DMS53 (cell line): ENCODE measurements around the gene MAPK8IP2.

Source experiments
- DNase-seq: peaks from one replicate; lab custom pipeline; 2025; lab: John Stamatoyannopoulos, UW

Gene MAPK8IP2

DNA sequence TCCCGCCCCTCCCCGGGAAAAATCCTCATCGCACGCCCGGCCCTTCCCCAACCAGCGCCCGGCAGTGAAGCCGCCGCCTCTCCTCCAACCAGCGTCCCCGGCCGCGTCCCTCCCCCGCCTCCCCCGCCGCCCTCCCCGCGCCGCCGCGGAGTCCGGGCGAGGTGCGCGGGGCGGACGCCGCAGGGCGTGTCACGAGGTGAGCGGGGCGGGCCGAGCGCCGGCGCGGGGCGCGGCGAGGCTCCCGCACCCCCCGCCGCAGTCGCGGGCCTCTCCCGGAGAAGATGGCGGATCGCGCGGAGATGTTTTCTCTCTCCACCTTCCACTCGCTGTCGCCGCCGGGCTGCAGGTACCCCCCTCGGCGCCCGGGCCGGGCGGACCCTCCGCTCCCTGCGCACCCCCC lies at the start of gene MAPK8IP2:
Gene MAPK8IP2 (plus strand): TSS at position 256 of the 400 bp plus-strand sequence. CDS start 26 bp downstream, at position 282.
- peak; percentile 79 for DNase-seq

DNA sequence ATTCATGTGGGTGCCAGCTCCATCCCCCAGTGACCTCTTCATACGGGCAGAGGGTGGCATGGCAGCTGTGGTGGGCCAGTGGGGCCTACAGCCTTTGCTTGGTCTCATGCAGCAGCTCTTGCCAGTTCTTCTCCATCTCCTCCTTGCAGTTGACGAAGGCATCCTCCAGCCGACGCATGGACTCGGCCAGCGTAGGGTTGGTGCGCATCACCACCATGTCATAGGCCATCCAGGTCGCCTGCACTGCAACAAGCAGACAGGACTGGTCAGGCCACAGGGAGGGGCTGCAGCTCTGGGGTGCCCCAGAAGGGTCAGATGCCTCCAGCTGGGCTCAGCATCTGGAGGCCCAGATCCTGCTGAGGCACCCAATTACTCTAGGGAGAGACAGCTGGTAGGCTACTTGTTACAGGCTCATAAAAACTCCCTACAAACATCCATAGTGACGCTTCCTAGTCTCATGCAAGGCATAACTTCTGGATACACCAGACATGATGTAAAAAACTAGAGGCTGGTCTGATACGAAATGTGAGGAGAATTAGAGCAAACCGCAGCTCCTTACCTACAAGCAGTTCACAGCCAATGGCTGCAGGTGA lies 49.3 kb upstream of the MAPK8IP2 start:
- DNase-seq, result no peak

DNA sequence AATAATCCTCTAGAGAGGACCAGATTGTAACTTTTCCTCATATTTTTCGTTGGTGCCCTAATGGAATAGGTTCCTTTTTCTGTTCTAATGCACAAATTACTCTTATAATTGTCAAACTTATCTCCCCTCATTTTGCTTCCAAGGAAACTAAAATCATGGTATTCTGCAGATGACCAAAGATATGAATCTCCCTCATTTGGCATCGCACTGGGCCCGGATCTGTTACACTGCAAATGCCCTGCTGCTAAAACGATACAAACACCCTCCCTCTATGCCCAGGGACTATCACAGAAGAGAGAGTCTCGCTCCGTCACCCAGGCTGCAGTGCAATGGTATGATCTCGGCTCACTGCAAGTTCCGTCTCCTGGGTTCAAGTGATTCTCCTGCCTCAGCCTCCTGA lies 47.3 kb upstream of the MAPK8IP2 start:
- no peak for DNase-seq

DNA sequence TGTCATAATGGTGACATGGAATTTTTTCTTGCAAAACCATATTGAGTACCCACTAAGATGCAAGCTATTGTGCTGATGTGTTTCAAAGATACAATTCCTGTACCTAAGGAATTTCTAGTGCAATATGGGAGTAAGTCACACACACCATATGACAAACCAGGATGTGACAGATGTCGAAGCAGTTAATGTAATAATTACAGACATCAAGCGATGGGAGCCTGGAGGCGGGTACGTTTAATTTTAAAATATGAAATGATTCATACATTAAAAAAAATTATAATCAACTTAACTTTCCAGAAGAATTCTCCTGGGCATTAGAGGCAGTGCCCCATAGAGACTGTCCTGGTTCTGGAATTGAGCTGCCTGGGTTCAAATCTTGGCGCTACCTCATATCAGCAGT lies 43.9 kb upstream of the MAPK8IP2 start:
- no peak for DNase-seq

DNA sequence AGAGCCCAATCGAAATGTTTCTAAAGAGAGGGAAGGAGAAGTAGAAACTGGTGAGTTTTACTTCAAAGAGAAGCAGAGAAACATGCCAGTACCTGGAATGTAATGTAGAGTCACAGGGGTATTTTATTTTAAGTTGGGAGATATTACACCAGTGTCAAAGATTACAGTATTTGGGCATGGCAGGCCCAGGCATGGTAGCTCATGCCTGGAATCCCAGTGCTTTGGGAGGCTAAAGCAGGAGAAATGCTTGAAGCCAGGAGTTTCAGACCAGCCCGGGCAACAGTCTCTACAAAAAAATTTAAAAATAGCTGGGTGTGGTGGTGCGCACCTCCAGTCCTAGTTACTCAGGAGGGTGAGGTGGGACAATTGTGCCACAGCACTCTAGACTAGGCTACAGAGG lies 40.6 kb upstream of the MAPK8IP2 start:
- no peak for DNase-seq

DNA sequence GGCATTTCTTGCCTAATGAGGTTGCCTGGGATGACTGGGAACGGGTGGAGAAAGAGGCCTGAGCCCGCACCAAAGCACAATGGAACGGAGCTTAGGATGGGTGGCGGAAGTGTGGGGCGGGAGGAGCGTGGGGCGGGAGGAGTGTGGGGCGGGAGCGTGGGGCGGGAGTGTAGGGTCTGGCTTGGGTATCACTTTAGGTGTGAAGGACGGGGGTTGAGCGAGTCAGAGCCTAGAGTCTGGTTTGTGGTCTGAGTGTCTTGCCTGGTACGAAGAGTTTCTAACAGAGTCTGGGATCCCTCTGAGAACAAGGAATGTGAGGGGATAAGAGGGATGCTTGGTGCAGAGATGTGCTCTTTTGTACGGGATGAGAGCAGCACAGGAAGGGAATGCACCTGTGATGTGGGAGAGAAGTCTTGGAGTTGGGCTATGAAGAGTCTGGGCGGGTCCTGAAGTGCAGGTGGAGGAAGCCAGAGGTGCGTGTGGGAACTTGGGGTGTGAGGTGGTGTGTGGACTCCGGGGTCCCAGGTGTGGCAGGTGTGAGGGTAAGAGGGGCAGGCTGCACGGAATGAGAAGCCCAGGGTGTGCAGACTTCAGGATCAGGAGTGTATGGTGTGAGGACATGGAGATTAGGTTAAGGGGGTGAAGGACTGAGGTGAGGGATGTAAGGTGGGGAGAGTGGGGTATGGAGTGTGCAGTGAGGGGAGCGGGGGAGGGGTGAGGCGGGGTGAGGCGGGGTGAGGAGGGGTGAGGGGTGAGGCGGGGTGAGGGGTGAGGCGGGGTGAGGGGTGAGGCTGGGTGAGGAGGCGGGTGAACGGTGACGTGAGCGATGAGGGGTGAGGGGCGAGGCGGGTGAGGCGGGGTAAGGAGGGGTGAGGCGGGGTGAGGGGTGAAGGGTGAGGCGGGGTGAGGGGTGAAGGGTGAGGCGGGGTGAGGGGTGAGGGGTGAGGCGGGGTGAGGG lies 38.9 kb upstream of the MAPK8IP2 start:
- DNase-seq, result no peak

DNA sequence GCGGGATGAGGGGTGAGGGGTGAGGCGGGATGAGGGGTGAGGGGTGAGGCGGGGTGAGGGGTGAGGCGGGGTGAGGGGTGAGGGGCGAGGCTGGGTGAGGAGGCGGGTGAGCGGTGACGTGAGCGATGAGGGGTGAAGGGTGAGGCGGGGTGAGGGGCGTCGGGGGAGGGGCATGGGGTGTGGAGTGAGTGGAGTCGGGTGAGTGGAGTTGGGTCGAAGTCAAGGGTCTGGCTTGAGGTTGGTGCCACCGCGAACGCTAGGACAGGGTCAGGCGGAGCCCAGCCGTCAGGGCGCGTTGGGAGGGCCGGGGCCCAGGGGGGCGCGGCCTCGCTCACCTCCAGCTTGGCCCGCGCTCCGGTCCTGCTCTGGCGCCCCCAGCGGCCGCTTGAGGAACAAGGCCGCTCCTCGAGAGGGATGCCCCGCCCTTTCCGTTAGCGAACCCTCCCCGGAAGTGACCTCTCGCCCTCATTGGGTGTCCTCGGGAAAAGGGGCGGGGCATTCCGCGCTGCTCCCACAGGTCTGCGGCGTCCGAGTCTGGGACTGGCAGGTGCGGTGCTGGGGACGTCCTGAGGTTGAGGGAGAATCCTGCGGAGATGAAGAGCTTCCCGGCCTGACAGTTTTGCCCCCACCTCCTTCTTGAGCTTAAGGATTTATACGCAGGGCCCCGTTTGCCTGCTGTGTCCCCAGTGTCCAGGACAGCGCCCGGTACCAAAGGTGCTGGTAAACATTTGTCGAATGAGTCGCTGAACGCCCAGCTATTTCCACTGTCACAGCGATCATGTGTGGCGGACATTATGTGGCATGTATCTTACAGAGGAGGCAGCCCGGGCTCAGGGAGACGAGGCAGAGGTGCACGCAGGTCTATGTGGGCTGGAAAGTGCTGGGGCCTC lies 37.8 kb upstream of the MAPK8IP2 start, which contains the start of gene SYCE3:
Gene SYCE3 (minus strand): TSS at position 397 of the 890 bp plus-strand sequence. CDS start 6,514 bp downstream, outside the sequence.
- DNase-seq, result peak; percentile 98

DNA sequence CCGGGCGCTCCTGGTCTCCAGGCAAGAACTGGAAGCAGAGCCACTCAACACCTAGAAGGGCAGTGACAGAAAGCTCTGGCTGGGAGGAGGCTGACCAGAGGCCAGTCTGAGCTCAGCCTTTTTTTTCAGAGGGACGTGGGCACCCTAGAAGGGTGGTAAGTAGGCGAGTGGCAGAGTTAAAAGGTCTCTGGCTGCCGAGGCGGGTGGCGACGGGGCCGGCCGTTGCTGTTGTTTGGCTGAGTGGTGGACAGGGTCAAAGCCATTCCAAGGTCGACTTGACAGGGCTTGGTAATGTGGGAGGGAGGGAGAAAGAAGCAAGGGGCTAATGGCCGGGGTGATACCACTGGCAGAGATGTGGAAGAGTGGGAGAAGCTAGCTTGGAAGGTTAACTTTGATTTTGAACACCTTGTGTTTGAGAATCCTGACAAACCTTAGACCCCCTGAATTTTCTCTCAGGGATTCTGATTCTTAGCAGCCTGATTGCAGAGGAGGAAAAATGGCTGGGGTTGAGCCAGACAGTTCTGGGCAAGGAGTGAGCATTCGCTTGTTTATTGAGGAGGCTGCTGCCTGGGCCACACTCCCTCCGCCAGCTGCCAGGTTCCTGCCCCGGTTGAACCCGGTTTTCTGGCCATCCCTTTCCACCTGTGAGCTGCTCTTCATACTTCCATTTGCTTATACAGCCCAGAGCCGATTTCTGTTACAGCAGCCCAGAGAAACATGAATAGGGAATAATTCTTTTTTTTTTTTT lies 37.0 kb upstream of the MAPK8IP2 start:
- DNase-seq, result no peak

DNA sequence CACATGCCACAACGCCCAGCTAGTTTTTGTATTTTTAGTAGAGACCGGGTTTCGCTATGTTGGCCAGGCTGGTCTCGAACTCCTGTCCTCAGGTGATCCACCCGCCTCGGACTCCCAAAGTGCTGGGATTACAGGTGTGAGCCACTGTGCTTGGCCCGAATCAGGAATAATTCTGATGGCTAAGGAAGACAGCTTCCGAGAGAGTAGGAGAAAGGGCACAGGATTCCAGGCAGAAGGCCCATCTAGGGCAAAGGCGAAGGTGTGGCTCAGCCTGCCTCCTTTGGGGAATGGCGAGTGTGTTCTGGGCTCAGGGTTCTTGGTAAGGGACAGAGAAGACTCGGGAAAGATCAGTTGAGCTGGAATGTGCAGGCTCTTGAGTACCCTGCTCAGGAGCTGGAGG lies 36.3 kb upstream of the MAPK8IP2 start:
- DNase-seq, result no peak

DNA sequence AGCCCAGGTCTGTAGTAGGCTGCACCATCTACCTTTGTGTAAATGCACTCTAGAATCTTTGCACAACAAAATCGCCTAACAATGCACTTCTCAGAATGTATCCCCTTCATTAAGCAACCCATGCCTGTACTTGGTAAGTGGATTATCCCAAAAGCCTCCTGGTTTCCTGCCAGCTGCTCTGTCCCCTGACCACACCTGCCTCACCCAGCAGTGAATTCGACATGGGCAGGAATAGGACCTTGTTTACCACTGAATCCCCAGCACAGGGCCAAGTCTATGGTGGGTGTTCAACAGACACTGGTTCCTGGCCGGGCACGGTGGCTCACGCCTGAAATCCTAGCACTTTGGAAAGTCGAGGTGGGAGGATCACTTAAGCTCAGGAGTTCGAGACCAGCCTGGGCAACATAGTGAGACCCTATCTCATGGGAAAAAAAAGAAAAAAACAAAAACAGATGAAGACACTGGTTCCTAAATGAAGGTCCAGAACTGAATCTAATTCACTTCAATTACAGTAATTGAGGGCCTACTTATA lies 32.8 kb upstream of the MAPK8IP2 start:
- DNase-seq, result no peak

DNA sequence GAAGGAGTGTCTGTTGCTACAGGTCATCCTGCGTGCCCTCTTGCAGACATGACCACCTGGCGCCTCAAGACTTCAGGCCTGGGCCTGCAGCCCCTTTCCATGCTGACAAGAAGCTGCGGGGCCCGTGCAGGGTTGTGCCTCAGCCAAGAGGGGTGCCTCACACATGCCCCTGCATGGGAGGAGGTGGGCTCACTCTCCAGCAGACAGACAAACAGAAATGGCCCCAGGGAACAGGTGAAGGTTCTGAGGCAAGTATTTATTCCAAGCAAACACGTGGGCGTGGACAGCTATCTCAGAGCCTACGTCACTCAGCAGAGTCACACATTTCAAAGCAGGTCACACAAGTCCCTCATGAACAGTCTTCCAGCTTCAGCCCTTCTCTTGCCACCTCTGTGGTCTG lies 32.0 kb upstream of the MAPK8IP2 start:
- DNase-seq, result peak; percentile 58

DNA sequence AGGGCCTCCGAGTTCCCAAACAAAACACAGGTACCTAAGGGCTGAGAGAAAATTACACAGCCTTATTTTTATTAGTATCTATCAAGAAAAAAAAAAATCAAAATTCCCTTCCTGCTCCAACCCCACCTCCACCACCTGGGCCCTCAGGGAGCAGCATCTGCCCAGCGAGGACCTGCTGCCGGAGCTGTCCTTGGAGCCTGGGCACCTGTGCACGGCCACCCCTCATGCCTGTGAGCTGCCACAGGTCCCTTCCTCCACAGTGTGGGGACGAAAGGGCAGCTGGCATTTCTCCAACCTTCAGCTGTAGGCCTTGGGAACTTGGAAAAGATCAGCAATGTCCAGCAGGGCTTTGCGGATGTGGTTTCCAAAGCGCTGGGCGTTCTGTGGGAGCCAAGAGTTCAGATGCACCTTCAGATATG lies 31.5 kb upstream of the MAPK8IP2 start:
- DNase-seq, result peak; percentile 40

DNA sequence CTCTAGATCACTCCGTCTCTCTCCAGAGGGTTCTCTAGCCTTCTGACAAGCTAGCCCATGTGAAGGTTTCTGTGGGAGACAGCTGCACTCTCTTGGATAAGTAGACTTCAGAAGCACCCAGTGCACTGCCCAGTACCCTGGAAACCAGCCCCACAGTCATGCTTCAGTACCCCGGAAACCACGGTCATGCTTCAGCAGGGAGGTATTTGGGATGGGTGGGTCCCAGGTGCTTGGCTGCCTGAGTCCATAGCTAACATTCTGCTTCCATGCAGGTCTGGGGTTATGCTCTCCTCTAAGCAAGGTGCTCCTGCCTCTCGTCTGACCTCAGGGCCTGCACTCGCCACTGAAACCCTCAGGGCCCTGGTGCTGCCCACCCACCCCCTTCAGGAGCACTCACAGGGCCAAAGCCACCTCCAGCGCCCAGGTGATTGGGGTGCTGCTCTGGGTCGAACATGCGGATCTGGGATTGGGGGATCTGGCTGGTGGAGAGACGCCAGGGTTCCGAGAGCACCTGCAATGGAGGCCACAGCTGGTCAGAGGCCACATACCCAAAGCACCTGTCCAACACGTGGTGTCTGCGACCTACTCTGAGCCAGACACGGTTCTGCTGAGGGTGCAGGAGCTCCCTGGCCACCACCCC lies 30.6 kb upstream of the MAPK8IP2 start:
- no peak for DNase-seq

DNA sequence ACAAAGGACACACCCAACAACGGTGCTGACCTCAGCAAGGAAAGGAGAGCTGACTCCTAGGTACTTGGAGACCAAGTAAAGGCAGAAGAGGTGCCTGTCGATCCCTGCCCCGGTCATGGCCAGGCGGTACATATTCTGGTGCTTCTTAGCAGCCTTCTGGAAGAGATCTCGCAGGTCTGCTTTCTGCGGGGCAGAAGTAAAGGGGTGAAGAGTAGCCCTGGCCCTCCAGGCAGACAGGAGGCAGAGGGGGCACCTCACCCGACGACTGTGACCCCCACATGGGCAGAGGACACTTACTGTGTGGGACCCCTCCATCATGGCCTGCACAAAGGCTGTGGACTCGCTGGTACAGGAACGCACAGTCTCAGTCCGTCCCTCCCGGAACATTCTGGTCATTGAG lies 29.7 kb upstream of the MAPK8IP2 start:
- no peak for DNase-seq

DNA sequence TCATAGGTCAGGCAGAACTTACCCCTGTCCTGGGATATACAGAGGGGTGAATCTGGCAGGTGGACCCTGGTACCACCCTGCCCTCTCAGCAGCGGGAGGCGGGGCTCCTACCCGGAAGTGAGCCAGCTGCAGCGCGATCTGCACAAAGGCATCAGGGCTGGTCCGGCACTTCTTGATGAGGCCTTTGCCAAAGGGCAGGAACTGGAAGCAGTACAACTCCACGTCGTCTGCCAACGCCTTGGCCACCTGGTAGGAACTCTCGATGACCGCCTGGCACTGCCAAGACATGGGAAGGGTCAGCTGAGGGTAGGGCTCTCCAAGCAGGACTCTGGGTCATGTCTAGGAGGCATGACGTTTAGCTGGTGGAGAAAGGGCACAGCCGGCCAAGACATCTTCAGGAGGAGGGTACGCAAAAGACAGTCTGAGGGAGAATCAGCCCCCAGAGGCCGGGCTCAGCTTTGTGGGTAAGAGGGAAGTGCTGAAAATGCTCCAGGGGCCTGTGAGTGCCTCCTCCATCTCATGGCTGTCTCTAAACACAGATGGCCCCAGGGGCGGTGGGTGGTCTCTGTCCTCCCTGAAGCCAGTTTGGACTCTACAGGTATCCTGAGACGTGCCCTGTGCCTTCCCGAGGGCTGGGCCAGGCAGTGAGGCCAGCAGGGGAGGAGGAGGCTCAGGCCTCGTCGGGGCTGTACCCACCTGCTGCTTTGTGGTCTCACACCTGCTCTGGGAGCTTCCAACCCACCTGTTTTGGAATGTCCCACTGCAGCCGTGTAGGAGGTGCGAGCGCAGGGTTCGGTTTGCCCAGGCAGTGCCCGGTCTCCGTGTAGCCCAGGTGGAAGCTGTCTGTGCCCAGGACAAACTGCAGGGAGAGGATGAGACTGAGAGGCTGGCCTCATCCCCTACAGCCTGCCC lies 29.1 kb upstream of the MAPK8IP2 start:
- no peak for DNase-seq

DNA sequence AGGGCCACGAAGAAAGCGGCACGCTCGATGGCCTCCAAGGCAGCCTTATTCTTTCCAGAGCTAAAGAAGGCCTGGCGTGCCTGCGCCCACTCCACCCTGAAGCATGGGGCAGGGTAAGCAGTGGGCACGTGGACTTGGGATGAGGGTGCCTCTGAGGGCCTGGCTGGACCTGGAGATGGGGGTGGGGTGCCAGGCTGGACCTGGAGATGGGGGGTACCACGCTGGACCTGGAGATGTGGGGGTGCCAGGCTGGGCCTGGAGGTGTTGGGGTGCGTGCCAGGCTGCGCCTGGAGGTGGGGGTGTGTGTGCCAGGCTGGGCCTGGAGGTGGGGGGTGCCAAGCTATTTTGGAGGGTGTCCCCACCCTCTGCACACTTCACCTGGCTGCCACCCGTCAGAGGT lies 27.6 kb upstream of the MAPK8IP2 start:
- no peak for DNase-seq

DNA sequence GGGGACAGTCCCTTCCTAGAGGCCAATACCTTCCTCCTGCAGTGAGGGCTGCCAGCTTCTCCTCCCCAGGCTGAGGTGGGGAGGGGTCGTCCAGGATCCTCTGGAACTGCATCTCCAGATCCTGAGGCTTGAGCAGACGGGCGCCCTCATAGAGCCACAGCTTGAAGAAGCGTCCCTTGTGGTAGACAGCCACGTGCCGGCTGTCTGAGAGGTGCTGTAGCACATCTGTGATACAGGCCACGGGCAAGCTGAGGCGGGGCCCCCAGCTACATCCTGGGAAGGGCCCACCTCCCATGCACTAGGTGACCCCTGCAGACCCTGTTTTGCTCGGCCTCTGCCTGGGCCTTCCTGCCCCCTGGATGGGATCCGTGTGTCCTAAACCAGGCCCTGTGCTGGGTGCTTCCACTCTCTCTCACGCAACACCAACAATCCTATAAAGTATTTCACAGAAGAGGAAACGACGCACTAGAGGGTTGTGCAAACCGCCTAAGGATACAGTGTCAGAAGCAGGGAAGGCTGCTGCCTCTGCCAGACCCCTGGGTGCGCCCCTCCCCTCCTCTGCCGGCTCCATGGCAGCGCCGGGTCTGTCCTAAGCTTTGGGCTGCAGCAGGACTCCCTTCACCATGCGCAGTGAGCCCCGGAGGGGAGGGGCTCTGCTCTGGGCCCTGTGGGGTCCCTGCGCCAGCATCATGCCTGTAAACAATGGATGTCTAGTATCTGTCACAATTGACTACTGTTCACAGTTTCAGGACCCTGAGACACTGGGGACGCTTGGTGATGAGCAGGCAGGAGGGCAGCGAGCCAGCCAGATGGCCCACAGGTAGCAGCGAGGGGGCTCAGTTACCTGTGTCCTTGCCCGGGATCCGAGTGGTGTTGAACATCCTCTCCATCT lies 26.9 kb upstream of the MAPK8IP2 start:
- no peak for DNase-seq

DNA sequence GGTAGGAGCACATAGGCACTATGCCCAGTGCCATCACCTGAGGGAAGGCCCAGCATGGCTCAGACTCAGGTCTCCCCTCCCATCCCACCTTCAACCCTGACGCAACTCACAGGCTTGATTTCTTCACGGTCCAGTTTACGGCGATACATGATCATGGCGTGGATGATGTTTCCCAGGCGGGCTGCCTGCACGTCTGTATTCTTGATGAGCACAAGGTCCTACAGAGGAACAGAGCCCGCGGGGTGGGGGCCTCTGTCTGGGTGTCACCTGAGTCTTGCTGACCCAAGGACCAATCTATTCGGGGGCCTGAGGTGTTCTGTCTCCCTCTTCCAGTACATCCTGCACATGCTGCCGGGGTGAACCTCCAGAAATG lies 26.2 kb upstream of the MAPK8IP2 start:
- DNase-seq, result no peak
